ENCODE data around the gene TNP1. TPM values are rescaled to one million over a fixed set of nuclear protein-coding genes. Genes with fewer than 3 reads are reported as not detected.

TNP1 gene
- total RNA-seq, 1 donor from 2014 or later: not detected

DNA sequence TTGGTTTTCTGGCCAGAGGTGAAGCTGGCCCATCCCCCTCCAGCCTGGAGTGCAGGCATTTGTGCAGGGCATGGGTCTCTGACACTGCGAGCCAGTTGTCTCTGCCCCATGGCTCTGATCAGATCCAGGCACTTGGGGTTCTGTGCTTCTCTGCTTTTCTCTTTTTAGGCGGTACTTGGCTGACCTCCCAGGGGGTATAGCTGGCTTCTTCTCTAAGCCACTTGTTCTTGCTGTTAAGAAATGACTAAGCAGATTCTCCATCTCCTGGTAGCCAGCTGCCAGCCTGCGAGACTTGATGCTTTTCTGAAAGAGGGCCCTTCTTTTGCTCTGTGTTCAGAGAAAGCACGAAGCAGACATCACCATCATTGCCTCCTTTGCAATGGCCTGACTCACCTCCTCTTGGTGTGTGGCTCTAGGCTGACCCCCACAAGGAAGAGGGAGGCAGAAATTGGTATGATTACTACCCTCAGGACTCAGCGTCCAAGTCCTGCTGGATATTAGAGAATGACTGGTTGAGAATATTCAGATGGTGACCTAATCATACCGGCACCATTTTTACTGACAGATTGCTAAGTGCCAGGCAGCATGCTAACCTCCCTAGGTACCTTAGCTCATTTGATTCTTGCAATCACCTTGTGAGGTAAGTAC, 32.7 kb downstream of the TNP1 start:
- FAIRE-seq (no peak), DNase-seq (ENCODE audit: low read depth) (no peak)
- Histone ChIP-seq H3K27me3 (ENCODE audit: control insufficient read depth, insufficient read depth, low read length) (peaks cover 3% of the 10 kb centered on the region), H3K4me3 (ENCODE audit: low read depth, low read length) (no peak overlapping the region), H3K36me3 (ENCODE audit: control insufficient read depth, insufficient read depth, low read length) (no peaks in the 10 kb centered on the region)
- TF ChIP-seq, protein P1, sequence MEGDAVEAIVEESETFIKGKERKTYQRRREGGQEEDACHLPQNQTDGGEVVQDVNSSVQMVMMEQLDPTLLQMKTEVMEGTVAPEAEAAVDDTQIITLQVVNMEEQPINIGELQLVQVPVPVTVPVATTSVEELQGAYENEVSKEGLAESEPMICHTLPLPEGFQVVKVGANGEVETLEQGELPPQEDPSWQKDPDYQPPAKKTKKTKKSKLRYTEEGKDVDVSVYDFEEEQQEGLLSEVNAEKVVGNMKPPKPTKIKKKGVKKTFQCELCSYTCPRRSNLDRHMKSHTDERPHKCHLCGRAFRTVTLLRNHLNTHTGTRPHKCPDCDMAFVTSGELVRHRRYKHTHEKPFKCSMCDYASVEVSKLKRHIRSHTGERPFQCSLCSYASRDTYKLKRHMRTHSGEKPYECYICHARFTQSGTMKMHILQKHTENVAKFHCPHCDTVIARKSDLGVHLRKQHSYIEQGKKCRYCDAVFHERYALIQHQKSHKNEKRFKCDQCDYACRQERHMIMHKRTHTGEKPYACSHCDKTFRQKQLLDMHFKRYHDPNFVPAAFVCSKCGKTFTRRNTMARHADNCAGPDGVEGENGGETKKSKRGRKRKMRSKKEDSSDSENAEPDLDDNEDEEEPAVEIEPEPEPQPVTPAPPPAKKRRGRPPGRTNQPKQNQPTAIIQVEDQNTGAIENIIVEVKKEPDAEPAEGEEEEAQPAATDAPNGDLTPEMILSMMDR (IDR thresholded peaks at IDR 0.05; ENCODE audit: insufficient read depth, low read length, severe bottlenecking): no peak

DNA sequence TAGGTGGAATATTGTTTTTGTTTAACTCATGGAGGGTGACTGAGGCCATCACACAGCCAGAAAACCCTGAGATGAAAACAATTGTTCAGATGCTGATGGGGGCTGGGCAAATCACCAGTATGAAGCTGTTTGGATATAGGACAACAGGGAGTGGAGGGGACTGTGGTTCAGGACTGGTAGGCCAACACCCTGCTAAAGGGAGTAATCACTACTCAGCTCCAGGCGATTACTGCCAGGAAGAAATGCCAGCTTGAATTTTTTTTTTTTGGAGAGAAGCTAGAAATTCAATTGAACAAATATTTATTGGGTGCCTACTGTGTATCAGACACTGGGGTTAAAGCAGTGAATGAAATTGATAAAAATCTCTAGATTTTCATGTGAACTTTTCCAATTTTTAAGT, 37.4 kb downstream of the TNP1 start:
- Histone ChIP-seq H3K4me3 (ENCODE audit: low read depth, low read length) (no peak overlapping the region), H3K36me3 (ENCODE audit: control insufficient read depth, insufficient read depth, low read length) (no peaks in the 10 kb centered on the region), H3K27me3 (ENCODE audit: control insufficient read depth, insufficient read depth, low read length) (peaks cover 3% of the 10 kb centered on the region)
- no peak for DNase-seq (ENCODE audit: low read depth)
- FAIRE-seq: no peak
- TF ChIP-seq, protein P1 (IDR thresholded peaks at IDR 0.05; ENCODE audit: insufficient read depth, low read length, severe bottlenecking): no peak

DNA sequence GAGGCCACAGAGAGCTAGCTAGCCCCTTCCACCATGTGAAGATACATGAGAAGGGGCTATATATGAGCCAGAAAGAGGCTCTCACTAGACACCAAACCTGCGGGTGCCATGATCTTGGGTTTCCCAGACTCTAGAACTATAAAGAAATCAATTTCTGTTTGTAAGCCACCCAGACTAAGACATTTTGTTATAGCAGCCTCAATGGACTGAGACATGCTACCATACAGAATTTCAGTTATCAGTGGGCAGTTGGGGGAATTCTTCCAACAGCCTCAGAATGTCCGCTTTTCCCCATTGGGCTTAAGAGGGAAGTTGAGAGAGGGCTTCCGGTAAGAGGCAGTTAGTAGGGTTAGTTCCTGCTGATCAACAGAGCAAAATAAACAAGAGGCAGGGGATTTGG, 39.2 kb downstream of the TNP1 start:
- TF ChIP-seq, protein P1 (IDR thresholded peaks at IDR 0.05; ENCODE audit: insufficient read depth, low read length, severe bottlenecking): no peak
- FAIRE-seq: no peak
- H3K4me3 ChIP-seq (ENCODE audit: low read depth, low read length): no peak overlapping the region
- no peak for DNase-seq (ENCODE audit: low read depth)
- no peaks in the 10 kb centered on the region for H3K36me3 ChIP-seq (ENCODE audit: control insufficient read depth, insufficient read depth, low read length)
- H3K27me3 ChIP-seq (ENCODE audit: control insufficient read depth, insufficient read depth, low read length): peaks cover 3% of the 10 kb centered on the region

DNA sequence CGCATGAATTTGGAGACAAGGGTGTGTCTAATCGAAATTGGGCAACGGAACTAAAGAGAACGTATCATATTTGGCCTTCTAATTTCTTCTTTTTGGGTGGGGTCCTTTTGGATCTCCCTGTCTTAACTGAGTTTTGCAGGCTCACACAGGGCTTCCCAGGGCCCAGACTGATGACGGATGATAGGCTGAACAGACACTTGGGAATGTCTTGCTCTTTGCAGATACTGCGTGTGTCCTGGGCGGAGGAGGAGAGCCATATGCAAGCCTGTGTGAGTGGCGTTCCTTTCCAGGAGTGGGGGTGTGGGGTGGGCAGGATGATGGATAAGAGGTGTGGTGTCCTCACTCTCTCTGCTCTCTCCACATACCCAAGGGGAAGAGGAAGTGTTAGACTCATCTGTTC, 40.1 kb downstream of the TNP1 start:
- Histone ChIP-seq H3K4me3 (ENCODE audit: low read depth, low read length) (no peak overlapping the region), H3K36me3 (ENCODE audit: control insufficient read depth, insufficient read depth, low read length) (no peaks in the 10 kb centered on the region), H3K27me3 (ENCODE audit: control insufficient read depth, insufficient read depth, low read length) (peaks cover 5% of the 10 kb centered on the region)
- FAIRE-seq (no peak), DNase-seq (ENCODE audit: low read depth) (no peak)
- TF ChIP-seq, protein P1 (IDR thresholded peaks at IDR 0.05; ENCODE audit: insufficient read depth, low read length, severe bottlenecking): no peak

DNA sequence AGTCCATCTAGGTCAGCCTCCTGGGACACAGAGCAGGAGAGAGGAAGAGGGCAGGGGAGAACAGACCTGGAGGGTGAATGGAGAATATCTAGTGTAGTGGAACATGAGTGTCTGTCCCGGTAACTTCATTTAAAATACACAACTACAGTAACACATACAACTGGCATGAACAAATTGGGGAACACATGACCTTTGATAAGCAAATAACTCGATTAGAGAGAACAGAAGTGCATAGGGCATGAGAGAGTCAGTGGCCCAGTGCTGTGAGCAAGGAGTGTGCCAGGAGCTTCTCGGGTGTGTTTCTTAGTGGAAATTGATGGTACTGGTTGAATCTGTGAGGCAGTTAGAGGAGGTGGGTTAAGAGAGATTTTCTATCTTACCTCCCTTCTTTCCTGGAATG, 40.8 kb downstream of the TNP1 start:
- no peak for DNase-seq (ENCODE audit: low read depth)
- no peak for FAIRE-seq
- no peak overlapping the region for H3K4me3 ChIP-seq (ENCODE audit: low read depth, low read length)
- TF ChIP-seq, protein P1 (IDR thresholded peaks at IDR 0.05; ENCODE audit: insufficient read depth, low read length, severe bottlenecking): no peak
- peaks cover 5% of the 10 kb centered on the region for H3K27me3 ChIP-seq (ENCODE audit: control insufficient read depth, insufficient read depth, low read length)
- H3K36me3 ChIP-seq (ENCODE audit: control insufficient read depth, insufficient read depth, low read length): no peaks in the 10 kb centered on the region
